ENCODE results near the gene P3H4.

- TF ChIP-seq POLR2A (IDR thresholded peaks at IDR 0.05) (no peak), CTCF (IDR thresholded peaks at IDR 0.05) (no peak)
These were observed 30.2 kb downstream of the P3H4 start for GRCh38 chr17:41781404-41782110.
